ENCODE data around the gene CTDP1. TPM values are rescaled to one million over a fixed set of nuclear protein-coding genes. Genes with fewer than 3 reads are reported as not detected.

Gene CTDP1
- polyA plus RNA-seq, 1 donor (not counting 4 experiments of a cell fraction or from before 2014, with no cell fraction given), result 9.2 TPM

- TF ChIP-seq CTCF (optimal IDR thresholded peaks at IDR 0.05 in 1 of 3, IDR thresholded peaks at IDR 0.05 in 1 of 3, conservative IDR thresholded peaks at IDR 0.05 in 1 of 3; ENCODE audit: extremely low read depth in 1 of 3, insufficient read depth in 2 of 3, low read length in 3 of 3) (no peak), EZH2 (IDR thresholded peaks at IDR 0.05; ENCODE audit: low read length) (no peak)
- H3K79me2 ChIP-seq (ENCODE audit: control insufficient read depth, insufficient read depth, low read length), result no peaks in the 10 kb centered on the region
Measured at GRCh38 chr18:79662034-79662433, 17.6 kb upstream of the CTDP1 start.

GRCh38 chr18:79662439-79662838 lies 17.2 kb upstream of the CTDP1 start:
- DNase-seq (ENCODE audit: low read depth, low spot score) (no peak), FAIRE-seq (no peak)
- Histone ChIP-seq H3K9me1 (ENCODE audit: control insufficient read depth, extremely low read depth, insufficient read depth, low read length) (no peaks in the 10 kb centered on the region), H3K79me2 (ENCODE audit: control insufficient read depth, insufficient read depth, low read length) (no peaks in the 10 kb centered on the region), H3K27ac (ENCODE audit: control insufficient read depth, insufficient read depth, low read length) (no peak overlapping the region), H3K9ac (ENCODE audit: control insufficient read depth, extremely low read depth, insufficient read depth, low read length) (no peak overlapping the region), H3K4me1 (ENCODE audit: control insufficient read depth, extremely low read depth, insufficient read depth, low read length) (peaks cover 6% of the 10 kb centered on the region), H3K27me3 (ENCODE audit: control insufficient read depth, extremely low read depth, insufficient read depth, low read length) (no peaks in the 10 kb centered on the region), H3K4me2 (ENCODE audit: control insufficient read depth, extremely low read depth, insufficient read depth, low read depth, low read length) (no peak overlapping the region), H2AFZ (ENCODE audit: control insufficient read depth, low read length) (no peak overlapping the region), H4K20me1 (ENCODE audit: control insufficient read depth, extremely low read depth, insufficient read depth, low read length) (no peaks in the 10 kb centered on the region), H3K4me3 (ENCODE audit: control insufficient read depth in 2 of 3, extremely low read depth in 1 of 3, insufficient read depth in 2 of 3, low read depth in 1 of 3, low read length in 3 of 3) (no peak overlapping the region), H3K36me3 (ENCODE audit: control insufficient read depth in 2 of 2, extremely low read depth in 1 of 2, insufficient read depth in 2 of 2, low read length in 2 of 2) (no peaks in the 10 kb centered on the region), H3K9me3 (ENCODE audit: control insufficient read depth, low read depth, low read length) (no peaks in the 10 kb centered on the region)
- dilution Hi-C loops (cut with MboI; ENCODE audit: extremely low pct_ligation_motif_present, low sequenced_read_pairs), result no loop called here
- TF ChIP-seq EZH2 (IDR thresholded peaks at IDR 0.05; ENCODE audit: low read length), result no peak
- TF ChIP-seq CTCF (optimal IDR thresholded peaks at IDR 0.05 in 1 of 3, IDR thresholded peaks at IDR 0.05 in 1 of 3, conservative IDR thresholded peaks at IDR 0.05 in 1 of 3; ENCODE audit: extremely low read depth in 1 of 3, insufficient read depth in 2 of 3, low read length in 3 of 3), result no peak

More at GRCh38 chr18:79662034-79662433, 17.6 kb upstream of the CTDP1 start:
- Histone ChIP-seq H3K4me2 (ENCODE audit: control insufficient read depth, extremely low read depth, insufficient read depth, low read depth, low read length) (no peak overlapping the region), H3K27ac (ENCODE audit: control insufficient read depth, insufficient read depth, low read length) (no peak overlapping the region), H3K9me1 (ENCODE audit: control insufficient read depth, extremely low read depth, insufficient read depth, low read length) (no peaks in the 10 kb centered on the region), H2AFZ (ENCODE audit: control insufficient read depth, low read length) (no peak overlapping the region), H3K27me3 (ENCODE audit: control insufficient read depth, extremely low read depth, insufficient read depth, low read length) (no peaks in the 10 kb centered on the region), H3K4me3 (ENCODE audit: control insufficient read depth in 2 of 3, extremely low read depth in 1 of 3, insufficient read depth in 2 of 3, low read depth in 1 of 3, low read length in 3 of 3) (no peak overlapping the region), H3K9me3 (ENCODE audit: control insufficient read depth, low read depth, low read length) (no peaks in the 10 kb centered on the region), H3K36me3 (ENCODE audit: control insufficient read depth in 2 of 2, extremely low read depth in 1 of 2, insufficient read depth in 2 of 2, low read length in 2 of 2) (no peaks in the 10 kb centered on the region), H3K4me1 (ENCODE audit: control insufficient read depth, extremely low read depth, insufficient read depth, low read length) (peaks cover 6% of the 10 kb centered on the region), H4K20me1 (ENCODE audit: control insufficient read depth, extremely low read depth, insufficient read depth, low read length) (no peaks in the 10 kb centered on the region), H3K9ac (ENCODE audit: control insufficient read depth, extremely low read depth, insufficient read depth, low read length) (no peak overlapping the region)
- FAIRE-seq, result no peak
- no peak for DNase-seq (ENCODE audit: low read depth, low spot score)
- dilution Hi-C loops (cut with MboI; ENCODE audit: extremely low pct_ligation_motif_present, low sequenced_read_pairs), result no loop called here

Measured in keratinocyte (primary cell).